HG02623 (cell line): Measurements from ENCODE around the gene PGPEP1.
"Not testable (repeated sequence)": the region's sequence is repeated elsewhere in the genome, so short reads cannot be mapped to it uniquely, and the experiment has no call there.

Source experiments
- ATAC-seq: cut with Tn5 transposase; IDR thresholded peaks from one replicate; pipeline ENCODE4 v1.9.1; 2021; ENCODE audit warnings: moderate library complexity; ENCODE audit not compliant: unreplicated experiment

Gene PGPEP1

GRCh38 chr19:18389726-18390064 is 49.3 kb downstream of the PGPEP1 start:
- ATAC-seq = no peak

DNA sequence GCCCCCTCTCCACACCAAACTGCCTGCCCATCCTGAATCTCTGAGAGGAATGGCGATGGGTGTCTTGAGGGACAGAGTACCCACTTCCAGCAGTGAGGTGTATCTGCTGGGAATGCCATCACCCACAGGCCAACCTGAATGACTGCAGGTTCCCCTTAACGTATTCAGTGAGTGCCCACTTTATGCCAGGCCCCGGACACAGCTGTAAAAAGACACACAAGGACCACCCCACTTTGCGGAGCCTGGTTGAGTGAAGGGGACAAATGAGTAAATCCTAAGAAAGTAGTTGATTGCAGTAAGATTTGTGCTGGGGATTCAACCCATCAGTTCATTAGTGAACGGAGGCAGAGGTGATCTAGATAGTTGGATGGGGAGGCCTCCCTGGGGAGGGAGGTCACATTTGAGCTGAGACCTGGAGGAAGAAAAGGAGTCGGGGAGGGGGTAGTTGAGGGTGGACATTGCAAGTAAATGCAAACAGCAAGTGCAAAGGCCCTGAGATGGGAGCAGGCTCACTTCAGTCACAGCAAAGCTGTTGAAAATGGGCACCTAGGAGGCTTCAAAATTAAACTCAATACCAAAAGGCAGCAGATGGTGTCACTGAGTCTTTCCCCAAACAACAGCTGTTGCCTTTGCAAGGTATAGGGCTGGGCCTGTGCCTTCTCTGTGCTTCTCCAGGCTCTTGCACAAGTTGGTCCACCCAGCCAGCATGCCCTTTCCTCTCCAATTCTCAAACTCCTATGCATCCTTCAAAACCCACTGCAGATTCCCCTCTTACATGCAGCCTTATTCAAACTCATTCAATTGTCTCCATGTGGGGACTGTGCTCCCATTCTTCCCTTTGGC is 49.9 kb downstream of the PGPEP1 start:
- ATAC-seq = no peak

DNA sequence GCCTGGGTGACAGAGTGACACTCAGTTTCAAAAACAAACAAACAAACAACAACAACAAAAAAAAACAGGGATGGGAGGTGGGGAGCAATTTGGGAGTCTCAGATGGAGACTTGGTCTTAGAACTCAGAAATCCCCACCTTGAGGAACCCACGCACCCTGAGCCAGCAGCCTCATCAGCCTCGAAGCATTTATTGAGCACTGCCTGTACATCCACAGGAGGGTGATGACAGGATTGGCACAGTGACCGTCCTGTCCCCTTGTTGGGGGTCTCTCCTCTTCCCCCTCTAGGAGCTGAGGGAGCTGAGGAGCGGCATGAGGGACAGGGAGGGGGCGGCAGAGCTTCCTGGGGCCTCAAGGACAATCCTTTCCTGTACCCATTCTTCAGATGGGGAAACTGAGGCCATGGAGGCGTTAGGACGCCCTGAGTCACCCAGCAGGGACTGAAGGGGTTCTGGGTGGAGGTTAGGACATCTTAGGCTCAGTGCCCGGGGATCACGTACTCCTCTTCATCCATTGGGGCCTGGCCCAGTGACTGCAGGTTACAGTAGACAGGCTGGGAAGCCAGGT is 51.2 kb downstream of the PGPEP1 start:
- ATAC-seq = no peak

DNA sequence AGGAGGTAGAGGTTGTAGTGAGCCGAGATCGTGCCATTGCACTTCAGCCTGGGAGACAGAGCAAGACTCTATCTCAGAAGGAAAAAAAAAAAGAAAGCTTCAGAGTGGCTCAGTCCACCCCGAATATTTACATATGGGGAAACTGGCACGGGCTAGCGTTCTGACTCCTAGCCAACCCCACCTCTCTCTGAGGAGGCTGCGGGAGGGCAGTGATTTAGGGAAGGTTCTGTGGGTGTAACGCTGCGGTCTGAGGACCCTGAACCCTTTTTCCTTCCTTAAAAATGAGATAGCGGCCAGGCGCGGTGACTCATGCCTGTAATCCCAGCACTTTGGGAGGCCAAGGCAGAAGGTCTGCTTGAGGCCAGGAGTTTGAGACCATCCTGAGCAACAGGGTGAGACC is 52.0 kb downstream of the PGPEP1 start:
- no peak for ATAC-seq

- no peak for ATAC-seq
Observed at GRCh38 chr19:18392926-18393325, 52.5 kb downstream of the PGPEP1 start.

DNA sequence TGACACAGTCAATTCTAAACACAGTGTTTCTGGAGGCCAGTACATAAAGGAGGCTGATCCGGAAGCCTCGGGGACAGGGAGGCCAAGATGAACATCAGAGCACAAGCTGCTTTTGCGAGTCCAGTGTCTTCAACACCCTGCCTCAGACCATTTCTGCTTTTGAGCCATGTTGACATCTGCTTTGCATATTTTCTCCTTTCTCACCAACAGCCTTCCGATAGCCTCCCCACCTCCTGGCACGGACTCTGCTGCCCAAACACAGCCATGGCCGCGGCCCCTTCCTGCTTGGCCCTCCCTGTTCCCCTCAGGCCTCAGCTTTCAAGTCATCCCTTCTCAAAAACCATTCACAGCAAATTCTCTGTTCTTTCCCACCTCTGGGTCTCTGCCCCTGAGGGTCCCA is 53.4 kb downstream of the PGPEP1 start:
- ATAC-seq = no peak

- ATAC-seq = no peak
Observed at GRCh38 chr19:18396471-18397241, 56.3 kb downstream of the PGPEP1 start.

GRCh38 chr19:18397242-18398202 is 57.1 kb downstream of the PGPEP1 start, which contains the start of gene LRRC25:
TSS of gene LRRC25 (minus strand) at chr19:18397622. CDS start at chr19:18396963, 659 bp downstream.
- no peak for ATAC-seq

GRCh38 chr19:18399008-18399407 is 58.6 kb downstream of the PGPEP1 start:
- ATAC-seq = no peak

DNA sequence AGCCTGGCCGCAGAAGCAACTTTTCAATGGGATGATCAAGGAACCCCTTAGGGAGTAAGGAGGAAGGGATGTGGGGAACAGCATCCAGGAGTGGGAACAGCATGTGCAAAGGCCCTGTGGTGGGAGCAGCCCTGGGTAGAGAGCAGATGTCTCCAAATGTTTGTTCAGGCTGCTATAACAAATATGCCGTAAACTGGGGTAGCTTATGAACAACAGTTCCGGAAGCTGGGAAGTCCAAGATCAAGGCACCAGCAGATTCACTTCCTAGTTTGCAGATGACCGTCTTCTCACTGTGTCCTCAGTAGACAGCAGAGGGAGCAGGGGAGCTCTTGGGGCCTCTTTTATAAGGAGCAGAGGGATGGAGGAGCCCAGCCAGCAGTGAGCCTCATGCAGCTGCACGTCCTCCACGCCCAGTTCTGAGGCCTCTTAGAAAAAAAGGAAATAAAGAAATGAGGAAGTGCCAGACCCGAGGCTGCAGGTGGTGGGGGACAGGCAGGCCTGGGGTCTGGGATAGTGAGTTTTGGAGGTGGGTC is 61.2 kb downstream of the PGPEP1 start:
- ATAC-seq = no peak

DNA sequence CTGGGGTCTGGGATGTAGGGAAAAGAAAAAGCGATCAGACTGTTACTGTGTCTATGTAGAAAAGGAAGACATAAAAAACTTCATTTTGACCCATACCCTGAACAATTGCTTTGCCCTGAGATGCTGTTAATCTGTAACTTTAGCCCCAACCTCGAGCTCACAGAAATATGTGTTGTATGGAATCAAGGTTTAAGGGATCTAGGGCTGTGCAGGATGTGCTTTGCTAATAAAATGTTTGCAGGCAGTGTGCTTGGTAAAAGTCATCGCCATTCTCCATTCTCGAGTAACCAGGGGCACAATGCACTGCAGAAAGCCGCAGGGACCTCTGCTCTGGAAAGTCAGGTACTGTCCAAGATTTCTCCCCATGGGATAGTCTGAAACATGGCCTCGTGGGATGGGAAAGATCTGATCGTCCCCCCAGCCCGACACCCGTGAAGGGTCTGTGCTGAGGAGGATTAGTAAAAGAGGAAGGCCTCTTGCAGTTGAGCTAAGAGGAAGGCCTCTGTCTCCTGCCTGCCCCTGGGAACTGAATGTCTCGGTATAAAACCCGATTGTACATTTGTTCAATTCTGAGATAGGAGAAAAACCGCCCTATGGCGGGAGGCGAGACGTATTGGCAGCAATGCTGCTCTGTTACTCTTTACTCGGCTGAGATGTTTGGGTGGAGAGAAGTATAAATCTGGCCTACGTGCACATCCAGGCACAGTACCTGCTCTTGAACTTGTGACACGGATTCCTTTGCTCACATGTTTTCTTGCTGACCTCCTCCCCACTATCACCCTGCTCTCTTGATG is 62.3 kb downstream of the PGPEP1 start:
- ATAC-seq = not testable (repeated sequence)

GRCh38 chr19:18405754-18406153 is 65.4 kb downstream of the PGPEP1 start:
- not testable (repeated sequence) for ATAC-seq

DNA sequence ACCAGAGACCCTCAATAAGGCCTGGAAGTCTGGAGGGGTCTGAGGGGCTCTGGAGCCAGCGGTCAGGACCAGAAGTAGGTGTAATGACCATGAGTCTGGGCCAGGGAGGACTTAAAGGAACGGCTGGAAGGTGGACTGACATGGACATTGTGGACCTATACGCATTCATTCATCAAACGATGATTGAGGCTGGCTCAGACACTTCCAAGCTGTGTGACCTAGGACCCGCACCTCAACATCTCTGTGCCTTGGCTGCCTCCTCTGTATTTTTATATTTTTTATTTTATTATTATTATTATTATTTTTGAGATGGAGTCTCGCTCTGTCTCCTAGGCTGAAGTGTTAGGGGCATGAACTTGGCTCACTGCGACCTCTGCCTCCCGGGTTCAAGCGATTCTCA is 66.4 kb downstream of the PGPEP1 start:
- ATAC-seq = no peak

GRCh38 chr19:18408053-18408476 is 67.7 kb downstream of the PGPEP1 start:
- no peak for ATAC-seq

DNA sequence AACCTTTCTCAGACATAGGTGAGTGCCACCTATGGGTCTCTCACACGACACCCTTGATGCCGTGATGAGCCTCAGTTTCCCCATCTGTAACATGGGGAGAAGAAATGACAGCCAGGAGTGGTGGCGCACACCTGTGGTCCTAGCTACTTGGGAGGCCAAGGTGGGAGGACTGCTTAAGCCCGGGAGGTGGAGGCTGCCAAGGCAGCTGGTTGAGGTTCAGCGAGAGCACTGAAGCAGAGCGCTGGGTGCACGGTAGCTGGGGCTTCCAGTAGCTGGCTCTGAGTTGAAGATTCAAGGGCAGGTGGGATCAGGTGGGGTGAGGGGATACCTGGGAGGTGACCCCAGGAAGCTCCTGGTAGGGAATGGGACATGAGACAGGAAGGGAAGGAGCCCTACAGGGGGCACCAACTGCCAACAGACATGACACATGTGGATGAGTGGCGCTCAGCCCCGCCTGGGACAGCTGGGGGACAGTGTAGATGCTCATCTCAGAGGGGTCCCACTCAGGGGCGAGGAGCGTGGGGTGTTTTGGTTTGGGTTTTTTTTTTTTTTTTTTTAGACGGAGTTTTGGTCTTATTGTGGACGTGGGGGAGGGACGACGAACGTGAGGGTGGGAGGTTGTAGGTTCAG is 72.3 kb downstream of the PGPEP1 start:
- ATAC-seq = no peak

- no peak for ATAC-seq
Observed at GRCh38 chr19:18414504-18415177, 74.2 kb downstream of the PGPEP1 start.

- ATAC-seq = no peak
Observed at GRCh38 chr19:18415178-18415867, 74.9 kb downstream of the PGPEP1 start.

GRCh38 chr19:18416778-18417249 is 76.4 kb downstream of the PGPEP1 start:
- no peak for ATAC-seq
